ENCODE measurements around the gene DSCAML1.

DNA sequence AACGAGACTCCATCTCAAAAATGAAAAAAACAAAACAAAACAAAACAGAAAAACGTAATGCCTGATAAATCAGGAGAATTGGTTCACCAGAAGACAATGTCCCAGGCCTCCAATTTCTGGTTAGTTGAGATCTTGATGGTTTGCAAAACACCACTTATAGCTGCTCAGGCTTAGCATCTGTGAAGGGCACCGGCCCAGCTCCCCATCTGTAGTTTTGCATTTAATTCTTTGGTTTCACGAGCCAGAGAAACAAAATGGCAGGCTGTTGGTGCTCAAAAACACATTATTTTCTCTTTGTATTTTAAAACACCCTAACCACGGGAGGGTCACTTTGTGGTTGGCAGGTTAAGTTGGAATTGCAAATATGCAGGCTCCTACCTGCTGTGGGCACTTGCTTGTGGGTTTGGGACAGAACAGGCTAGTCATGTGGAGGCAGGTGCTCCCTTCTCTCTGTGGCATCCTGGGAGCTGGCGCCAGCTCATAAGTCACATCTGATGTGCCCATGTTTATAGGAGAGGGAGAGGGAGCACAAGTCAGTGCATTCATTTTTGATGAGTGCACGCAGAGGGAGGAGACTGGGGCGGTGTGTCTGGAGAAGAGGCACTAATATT, 323.4 kb downstream of the DSCAML1 start:
- TF ChIP-seq CTCF (IDR thresholded peaks at IDR 0.05) (no peak), POLR2A (IDR thresholded peaks at IDR 0.05) (no peak)

Data from uterus (tissue), 2 donors.